Activated CD8-positive, alpha-beta memory T cell treated with anti-CD3 and anti-CD28 coated beads, Interleukin-2, amount 50 U/mL, for 1 hour (primary cell): ENCODE results near the gene KDM6A.
"Not testable (repeated sequence)": the region's sequence is repeated elsewhere in the genome, so short reads cannot be mapped to it uniquely, and the experiment has no call there.

Experiments
- DNase-seq: peaks from one replicate; pipeline ENCODE4 v3.0.0-alpha.2; 2020; ENCODE audit errors: extremely low read depth

The KDM6A gene

DNA sequence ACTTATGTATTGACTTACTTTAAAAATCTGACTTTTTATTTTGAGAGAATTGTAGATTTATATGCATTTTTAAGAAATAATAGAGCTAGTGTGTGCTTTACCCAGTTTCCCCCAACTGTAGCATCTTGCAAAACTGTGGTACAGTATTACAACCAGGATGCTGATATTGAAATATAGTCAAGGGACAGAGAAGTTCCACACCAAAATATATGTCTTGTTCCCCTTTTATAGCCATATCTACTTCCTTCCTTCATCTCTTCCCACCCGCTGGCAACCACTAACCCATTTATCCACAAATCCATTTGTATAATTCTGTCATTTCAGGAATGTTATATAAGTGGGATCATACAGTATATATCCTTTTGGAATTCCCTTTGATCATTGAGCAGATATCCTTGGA, 16.8 kb downstream of the KDM6A start:
- no peak for DNase-seq

DNA sequence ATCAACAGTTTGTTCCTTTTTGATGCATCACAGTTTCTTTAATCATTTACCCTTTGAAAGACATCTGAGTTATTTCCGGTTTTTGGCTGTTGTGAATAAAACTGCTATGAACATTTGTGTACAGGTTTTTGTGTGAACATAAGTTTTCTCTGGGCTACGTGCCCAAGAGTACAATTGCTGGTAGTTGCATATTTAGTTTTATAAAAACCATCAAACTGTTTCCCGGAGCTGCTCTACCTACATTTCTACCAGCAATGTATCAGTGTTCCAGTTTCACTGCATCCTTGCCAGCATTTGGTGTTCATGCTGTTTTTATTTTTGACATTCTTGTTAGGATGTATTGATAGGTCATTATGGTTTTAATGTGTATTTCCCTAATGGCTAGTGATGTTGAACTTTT, 17.3 kb downstream of the KDM6A start:
- DNase-seq = no peak

DNA sequence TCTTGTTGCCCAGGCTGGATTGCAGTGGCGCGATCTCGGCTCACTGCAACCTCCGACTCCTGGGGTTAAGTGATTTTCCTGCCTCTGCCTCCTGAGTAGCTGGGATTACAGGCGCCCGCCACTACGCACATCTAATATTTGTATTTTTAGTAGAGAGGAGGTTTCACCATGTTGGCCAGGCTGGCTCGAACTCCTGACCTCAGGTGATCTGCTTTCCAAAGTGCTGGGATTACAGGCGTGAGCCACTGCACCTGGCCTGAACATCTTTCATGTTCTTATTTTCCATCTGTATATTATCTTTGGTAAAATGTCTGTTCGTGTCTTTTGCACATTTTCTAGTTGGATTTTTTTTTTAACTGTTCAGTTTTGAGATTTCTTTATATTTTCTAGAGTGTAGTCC, 17.7 kb downstream of the KDM6A start:
- DNase-seq = not testable (repeated sequence)

DNA sequence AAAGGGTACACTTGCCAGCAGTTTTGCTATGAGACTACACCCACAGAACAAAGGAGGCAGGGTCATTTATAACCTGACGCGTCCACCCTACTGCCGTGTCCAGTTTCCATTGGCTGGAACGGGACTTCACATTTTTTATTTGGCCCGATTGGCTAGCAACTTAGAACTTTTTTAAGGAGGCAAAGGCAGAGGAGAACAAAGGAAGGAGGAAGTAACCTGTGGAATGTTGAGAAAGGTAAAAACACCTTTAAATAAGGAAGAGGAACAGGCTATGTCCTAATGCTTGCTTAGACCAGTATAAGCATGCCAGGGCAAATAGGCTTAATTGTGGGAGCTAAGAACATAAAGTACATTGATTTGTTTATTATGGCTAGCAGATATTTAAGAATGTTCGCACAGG, 18.7 kb downstream of the KDM6A start:
- DNase-seq = no peak

DNA sequence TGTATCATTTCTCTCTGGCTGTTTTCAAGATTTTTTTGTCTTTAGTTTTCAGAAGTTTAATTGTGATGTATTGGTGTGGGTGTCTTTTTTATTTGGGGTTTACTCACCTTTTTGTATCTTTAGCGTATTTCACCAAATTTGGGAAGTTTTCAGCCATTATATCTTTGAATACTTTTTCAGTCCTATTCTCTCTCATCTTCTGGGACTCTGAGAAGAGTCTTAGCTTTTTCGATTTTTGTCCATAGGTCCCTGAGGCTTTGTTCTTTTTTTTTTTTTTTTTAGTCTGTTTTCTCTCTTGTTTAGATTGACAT, 23.8 kb downstream of the KDM6A start:
- DNase-seq = no peak

DNA sequence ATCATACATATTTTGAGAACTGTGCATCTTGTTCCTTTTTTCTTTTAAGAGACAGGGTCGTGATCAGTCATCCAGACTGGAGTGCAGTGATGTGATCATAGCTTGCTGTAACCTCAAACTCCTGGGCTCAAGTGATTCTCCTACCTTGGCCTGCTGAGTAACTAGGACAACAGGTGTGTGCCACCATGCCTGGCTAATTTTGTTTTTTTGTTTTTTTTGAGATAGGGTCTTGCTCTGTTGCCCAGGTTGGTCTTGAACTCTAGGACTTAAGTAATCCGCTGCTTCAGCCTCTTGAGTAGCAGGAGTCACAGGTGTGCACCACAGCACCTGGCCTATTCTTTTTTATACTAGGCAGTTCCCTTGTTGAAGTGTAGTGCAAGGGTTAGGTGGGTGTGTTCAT, 24.6 kb downstream of the KDM6A start:
- DNase-seq = no peak

DNA sequence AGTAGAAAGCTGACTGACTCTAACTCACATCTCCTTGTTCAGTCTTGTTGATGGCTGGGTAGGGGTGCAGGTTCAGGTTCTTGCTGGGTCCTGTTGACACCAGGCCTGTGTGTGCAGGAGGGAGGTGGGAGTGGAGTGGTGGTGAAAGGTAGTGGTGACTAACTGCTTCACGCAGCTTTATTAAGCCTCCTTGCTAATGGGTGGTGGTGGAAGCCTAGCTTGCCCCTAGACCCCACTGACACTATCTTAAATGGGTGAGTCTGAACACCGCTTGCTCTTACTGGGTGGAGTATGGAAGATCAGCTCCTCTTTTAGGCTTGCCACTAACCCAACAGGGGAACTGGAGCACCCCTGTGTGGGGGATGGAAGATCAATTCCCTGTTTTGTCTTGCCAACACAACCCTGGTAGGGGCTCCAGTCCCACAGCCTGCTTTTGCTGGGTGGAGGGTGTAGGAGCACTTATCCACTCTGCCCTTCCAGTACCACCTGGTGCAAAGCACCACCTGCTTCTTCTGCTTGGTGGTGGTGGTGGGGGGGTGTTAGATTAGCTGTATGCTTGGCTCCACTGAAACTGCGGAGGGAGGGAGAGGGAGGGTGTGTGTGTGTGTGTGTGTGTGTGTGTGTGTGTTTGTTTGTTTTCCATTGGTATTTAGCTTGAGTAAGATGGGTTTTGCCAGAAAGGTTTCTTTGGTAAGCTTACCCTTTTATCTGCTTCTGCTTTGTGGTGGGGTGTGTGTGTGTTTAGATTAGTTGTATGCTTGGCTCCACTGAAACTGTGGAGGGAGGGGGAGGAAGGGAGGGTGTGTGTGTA, 25.6 kb downstream of the KDM6A start:
- DNase-seq = no peak

DNA sequence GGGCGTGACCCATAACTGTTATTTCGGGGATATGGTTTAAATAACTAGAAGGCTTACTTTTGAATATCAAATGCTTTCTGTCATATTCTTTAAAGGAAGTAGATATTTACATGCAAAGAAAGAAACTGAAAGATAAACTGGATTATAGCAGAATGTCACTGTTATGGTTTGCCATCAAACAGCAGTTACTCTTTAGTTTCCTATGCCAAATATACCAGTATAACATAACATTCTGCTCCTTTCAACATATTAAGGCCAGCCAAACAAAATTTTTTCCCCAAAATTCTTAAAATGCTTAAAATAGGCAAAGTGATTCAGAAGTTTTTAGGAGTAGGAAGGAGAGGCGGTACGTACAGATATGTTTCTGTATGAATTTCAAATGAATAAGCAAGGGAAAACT, 27.0 kb downstream of the KDM6A start:
- no peak for DNase-seq

DNA sequence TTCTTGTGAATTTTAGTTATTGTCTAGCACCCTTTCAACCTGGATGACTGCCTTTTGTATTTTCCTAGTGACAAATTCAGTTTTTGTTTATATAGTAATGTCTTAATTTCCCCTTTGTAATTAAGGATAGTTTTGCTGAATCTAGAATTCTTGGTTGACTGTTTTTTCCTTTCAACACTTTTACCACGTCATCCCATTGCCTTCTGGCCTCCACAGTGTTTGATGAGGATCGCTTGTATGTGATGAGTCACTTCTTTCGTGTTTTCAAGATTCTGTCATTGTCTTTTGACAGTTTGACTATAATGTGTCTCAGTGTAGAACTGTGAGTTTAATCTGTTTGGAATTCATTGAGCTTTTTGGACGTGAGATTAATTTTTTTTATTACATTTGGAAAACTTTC, 30.1 kb downstream of the KDM6A start:
- DNase-seq = no peak

DNA sequence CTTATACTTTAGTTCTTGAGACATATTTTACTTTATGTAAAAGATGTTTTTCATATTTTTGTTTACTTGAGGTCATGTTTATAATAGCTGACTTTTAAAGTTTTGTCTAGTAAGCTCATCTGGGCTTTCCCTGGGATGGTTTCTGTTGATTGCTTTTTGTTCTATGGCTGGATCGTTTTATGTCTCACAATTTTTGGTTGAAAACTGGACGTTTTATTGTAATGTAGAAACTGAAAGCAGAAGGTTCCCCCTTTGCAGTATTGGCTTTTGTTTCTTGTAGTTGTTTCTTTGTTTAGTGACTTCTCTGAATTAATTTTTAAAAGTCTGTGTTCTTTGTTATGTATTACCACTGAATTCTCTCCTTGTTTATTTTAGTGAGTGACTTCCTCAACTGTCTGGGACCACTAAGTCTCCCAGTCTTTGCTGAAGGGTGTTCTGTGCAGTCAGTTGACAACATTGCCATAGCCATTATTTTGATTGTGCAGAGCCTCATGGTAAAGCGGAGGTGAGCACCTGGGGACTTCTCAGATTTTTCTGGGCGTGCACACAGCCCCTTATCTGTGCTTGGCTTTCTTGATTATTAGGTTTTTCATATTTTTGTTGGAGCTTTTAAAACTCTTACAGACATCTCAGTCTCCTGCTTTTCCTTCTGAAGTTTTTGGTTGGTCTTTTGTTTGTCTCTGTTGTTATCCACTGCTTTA, 31.0 kb downstream of the KDM6A start:
- DNase-seq = no peak

DNA sequence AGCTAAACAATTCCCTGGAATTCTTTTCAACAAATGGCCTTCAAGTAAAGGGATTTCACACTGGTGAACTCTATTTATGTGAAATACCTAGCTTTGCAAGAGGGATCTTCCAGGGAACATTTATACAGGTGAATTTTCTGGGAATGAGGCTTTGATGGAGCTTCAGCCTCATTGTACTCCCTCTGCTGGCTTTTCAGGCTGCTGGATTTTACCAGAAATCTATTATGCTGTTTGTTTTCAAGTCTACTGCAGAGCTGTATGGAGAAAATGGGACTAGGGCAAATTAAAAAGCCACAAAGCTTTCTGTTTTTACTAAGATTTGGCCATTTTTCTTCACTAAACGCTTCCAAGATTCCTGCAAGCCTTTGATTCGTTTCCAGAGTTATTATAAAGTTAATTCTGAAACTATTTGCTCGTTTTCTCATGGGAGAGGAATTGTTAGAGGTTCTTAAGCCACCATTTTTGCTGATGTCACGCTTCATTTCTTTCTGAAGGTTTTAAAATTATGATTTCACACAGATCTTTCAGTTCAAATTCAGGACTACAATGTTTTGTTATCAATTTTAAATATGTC, 31.6 kb downstream of the KDM6A start:
- DNase-seq = no peak

DNA sequence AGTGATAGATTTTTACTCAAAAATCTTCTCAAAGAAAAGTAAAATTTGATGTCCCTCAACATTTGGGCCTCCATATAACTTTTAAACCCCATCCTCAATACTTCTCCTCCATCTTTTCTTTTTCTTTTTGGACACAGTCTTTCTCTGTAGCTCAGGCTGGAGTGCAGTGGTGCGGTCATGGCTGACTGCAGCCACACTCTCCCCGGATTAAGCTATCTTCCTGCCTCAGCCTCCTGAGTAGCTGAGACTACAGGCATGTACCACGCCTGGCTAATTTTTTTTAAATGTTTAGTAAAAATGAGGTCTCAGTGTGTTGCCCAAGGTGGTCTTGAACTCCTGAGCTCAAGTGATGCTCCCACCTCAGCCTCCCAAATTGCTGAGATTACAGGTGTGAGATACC, 33.1 kb downstream of the KDM6A start:
- no peak for DNase-seq

DNA sequence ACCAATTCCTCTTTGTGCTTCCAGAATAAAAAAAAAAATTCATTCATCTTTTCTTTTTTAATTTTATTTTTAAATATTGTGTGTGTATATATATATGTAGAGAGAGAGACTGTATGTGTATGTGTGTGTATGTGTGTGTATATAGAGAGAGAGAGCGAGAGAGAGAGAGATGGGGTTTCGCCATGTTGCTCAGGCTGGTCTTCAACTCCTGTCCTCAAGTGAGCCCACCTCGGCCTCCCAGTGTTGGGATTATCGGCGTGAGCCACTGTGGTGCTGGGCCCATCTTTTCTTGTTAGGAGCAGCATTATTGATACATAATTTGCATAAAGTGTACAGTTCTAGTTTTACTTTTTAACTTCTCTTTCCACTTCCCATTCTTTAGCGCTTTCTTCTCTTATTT, 33.6 kb downstream of the KDM6A start:
- no peak for DNase-seq

DNA sequence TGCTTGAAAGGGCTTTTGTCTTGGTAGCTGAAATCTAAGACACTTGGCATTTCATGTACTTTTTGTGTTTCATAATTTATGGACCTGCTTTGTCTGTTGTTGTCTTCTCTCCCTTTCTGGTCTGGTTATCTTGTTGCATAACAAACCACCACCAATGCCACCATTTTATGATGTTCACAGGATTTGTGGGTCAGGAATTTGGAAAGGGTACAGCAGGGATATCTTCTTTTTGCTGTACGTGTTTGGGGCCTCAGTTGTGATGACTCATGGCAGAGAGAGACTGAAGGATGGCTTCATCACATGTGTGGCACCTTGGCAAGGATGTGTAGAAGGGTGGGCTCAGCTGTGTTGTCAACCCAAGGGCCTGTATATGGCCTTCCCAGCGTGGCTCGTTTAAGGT, 35.2 kb downstream of the KDM6A start:
- no peak for DNase-seq

DNA sequence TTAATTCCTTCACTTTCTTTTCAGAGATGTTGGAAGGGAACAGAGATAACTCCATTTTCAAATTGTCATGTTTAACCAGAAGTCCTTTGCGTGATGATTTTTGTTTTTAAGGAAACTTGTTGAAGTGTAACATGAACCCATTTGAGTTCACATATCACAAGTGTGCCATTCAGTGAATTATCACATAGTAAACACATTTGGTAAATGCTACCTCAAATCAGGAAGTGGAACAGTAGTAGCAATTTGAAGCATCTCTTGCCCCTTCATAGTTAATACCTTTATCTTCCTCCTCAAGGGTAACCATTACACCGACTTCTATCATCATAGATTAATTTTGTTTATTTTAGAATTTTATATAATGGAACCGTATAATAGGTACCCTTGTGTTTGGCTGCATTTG, 35.8 kb downstream of the KDM6A start:
- DNase-seq = no peak

DNA sequence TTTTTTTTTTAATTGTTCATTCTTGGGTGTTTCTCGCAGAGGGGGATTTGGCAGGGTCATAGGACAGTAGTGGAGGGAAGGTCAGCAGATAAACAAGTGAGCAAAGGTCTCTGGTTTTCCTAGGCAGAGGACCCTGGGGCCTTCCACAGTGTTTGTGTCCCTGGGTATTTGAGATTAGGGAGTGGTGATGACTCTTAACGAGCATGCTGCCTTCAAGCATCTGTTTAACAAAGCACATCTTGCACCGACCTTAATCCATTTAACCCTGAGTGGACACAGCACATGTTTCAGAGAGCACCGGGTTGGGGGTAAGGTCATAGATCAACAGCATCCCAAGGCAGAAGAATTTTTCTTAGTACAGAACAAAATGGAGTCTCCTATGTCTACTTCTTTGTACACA, 37.5 kb downstream of the KDM6A start:
- not testable (repeated sequence) for DNase-seq

DNA sequence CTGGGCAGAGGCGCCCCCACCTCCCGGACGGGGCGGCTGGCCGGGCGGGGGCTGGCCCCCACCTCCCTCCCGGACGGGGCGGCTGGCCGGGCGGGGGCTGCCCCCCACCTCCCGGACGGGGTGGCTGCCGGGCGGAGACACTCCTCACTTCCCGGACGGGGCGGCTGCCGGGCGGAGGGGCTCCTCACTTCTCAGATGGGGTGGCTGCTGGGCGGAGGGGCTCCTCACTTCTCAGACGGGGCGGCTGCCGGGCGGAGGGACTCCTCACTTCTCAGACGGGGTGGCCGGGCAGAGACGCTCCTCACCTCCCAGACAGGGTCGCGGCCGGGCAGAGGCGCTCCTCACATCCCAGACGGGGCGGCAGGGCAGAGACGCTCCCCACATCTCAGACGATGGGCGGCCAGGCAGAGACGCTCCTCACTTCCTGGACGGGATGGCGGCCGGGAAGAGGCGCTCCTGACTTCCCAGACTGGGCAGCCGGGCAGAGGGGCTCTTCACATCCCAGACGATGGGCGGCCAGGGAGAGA, 38.1 kb downstream of the KDM6A start:
- not testable (repeated sequence) for DNase-seq

DNA sequence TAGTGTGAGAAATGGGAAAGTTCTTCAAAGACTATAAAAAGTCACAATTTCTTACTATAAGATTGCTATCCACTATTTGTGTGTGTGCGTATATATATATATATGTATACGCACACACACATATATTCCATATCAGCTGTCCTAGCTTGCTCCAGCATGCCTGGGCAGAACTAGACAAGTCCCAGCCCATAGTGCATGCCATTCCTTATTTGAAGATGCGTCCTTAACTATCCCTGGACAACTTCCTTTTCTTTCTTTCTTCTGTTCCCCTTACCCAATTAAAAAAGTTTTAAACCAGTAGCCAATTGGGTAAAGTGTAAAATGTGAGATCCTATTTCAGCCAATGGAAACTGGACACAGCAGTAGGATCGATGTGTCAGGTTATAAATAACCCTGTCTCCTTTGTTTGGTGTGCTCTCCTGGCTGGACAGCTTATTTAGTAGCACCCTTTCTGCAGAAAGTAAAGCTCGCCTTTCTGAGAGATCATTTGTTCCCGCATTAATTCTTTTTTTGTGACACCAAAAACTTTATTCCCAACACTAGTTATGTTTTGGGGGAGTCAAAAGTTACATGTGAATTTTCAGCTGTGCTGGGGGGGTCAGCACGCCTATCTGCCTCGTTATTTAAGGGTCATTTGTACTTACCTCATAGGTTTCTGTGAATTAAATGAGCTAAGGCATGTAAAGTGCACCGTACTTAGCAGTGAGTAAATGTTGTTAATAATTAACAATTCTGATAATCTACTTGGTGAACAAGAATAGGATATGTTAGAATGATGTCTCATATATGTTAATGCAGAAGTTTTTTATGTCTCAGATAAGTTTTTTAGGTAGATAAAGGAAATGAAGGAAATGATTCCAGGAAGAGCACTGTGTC, 40.9 kb downstream of the KDM6A start:
- no peak for DNase-seq

DNA sequence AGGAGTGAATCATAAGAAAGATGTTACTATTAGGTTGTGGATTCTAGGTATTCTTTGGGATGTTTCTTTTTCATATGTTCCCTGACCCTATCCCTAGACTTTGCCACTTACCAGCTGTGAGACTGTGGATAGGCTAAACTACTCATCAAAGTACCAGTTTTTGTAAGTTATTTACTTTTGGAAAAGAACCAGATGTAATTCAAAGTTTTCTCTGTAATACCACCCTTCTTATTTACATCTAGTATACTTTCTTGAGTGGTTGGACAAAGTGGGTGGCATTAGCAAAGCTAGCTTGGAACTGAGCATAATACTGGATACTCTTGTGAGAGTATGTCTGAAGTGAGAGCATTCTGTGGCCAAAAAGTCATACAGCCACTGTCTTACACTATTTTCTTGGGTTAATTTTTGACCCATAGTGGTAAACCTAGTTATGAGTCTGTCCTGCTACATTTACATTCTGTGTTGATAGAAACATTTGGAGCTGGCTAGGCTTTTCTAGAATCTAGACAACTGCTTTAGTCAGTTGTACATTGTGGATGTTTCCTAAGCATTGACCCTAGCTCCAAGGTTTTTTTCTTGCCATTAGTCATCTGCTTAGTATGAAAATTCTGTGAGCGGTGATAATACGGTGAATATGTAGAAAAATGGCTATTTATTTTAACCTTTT, 41.7 kb downstream of the KDM6A start:
- DNase-seq = no peak

DNA sequence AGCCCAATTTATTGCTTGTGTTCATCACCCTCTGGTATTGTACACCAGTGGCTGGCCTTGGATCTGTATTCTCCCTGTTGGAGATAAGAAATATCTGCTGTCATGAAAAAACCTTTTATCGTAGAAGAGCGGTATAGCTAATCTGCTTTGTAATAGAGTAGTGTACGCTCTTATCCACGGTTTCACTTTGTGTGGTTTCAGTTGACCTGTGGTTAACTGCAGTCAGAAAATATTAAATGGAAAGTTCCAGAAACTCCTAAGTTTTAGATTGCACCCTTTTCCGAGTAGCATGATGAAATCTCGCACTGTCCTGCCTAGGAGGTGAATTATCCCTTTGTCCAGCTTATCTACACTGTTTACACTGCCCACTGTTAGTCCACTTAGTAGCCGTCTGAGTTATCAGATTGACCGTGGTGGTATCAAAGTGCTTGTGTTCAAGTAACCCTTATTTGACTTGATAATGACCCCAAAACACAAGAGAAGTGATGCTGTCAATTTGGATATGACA, 42.4 kb downstream of the KDM6A start:
- DNase-seq = no peak

DNA sequence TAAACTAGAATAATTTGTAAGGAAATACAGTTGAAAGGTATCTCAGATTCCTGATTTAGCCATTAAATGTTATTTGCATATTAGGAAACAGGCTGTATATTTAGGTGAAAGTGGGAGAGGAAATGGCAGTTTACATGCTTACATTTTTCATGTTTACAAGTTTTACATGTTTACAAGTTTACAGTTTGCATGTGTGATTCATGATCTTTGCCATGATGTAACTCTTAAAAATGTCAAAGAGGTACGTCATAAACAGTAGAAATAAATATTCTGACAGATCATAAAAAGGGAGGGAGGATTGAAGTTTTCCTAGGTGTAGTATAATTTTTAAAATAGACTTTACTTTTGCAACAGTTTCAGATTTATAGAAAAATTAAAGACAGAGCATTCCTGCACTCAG, 45.7 kb downstream of the KDM6A start:
- no peak for DNase-seq
